T1000 (cell line): ENCODE results near the gene DCUN1D2.

Experiments used
- DNase-seq: peaks from one replicate; lab custom pipeline; 2025; ENCODE audit warnings: mixed read lengths; lab: John Stamatoyannopoulos, UW

The DCUN1D2 gene

DNA sequence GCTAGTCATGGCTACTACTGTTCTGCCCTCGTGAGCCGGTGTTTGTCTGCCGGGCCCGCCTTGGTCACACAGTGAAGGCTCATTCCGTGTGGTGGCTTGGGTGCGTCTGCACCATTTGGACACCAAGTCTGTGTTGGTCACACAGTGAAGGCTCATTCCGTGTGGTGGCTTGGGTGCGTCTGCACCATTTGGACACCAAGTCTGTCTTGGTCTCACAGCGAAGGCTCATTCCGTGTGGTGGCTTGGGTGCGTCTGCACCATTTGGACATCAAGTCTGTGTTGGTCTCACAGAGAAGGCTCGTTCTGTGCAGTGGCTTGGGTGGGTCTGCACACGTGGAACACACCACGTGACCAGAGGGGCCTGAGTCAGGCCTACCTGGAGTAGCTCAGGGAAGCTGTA, 29.0 kb upstream of the DCUN1D2 start:
- DNase-seq = no peak

DNA sequence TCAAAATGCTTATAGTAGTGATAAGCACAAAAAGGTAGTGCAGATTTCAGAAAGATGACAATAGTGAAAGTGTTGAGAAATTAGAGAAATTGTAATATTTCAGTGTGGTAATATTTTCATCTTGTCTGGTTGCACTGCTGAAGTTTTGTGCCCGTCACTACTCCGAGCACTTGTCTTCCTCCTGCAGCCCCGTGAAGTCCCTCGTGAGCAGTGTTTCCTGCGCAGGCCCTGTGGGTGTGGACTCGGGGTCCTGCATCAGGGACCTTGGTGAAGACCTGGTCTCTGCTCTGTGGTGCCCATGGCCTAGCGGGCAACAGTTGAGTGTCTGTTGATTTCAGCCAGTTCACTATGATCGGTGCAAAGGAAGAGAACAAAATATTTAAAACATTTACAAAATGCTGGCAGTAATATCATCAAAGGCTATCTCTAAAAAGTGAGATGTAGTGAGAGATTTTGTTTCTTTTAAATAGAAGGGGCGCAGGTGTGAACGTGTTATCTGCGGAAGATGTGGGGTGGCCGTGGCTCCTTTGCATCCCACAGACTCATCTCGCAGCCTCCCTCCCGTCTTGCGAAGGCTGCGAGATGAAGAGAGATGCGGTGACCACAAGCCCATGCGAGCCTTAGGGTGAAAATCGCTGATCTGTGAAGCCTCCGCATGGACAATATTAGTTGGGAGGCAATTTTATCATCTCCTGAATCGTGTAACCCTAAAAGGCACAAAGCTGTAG, 27.7 kb upstream of the DCUN1D2 start:
- no peak for DNase-seq

DNA sequence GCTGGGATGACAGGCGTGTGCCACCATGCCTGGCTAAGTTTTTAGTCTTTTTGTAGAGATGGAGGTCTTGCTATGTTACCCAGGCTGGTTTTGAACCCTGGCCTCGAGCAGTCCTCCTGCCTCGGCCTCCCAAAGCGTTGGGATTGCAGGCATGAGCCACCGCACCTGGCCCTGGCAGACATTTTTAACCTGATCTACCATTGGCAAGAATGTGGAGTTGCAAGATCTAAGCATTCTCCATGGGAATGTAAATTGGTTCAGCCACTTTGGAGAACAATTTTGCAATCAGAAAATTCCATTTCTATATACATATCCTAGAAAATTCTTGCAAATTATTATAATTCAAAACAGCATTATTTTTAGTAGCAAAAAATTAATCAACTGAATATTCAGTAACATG, 24.3 kb upstream of the DCUN1D2 start:
- DNase-seq = no peak

DNA sequence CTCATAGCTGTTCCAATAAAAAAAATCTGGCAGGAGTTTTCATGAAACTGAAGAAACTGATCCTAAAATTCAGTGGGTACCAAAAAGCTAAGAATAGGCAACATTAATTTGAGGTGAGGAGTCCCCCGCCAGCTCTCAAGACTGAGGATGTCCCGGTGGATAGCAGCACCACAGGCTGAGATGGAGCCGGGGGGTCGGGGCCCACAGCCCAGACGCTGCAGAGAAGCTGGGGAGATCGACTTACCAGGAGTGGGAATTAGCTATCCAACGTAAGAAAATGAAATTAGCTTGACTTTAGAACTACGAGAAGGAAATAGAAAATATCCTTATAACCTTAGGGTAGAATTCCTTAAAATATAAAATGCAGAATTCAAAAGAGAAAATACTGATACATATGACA, 23.2 kb upstream of the DCUN1D2 start:
- DNase-seq = no peak

DNA sequence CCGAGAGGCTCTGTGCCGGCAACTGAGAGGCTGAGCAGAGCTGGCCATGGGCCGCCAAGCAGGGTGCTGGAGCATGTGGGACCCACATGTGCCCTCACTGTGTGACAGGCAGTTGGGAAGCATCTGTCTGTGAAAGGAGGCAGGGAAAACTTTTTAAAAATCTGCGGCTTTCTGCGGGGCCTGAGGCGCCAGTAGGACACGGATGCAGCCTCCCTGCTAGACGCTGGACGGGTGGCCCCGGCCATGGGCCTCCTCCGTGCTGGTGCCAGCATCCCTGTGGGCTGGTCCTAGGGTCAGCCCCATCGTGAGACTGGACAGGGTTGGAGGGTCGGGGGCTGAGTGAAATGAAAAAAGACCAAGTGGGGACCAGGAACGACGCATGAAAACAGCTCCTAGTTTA, 20.9 kb upstream of the DCUN1D2 start:
- DNase-seq = no peak

DNA sequence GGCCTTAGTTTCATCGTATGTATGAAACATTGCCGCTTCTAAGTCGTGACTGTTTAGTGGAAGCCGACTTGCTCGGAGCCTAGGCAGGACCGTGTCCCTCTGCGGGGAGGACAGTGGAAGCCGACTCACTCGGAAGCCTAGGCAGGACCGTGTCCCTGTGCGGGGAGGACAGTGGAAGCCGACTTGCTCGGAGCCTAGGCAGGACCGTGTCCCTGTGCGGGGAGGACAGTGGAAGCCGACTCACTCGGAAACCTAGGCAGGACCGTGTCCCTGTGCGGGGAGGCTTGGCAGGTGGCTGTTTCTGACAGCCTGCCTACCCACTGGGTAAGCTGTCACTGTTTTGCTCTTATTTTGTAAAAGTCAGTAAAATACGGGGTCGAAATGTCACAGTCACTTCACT, 20.4 kb upstream of the DCUN1D2 start:
- no peak for DNase-seq

DNA sequence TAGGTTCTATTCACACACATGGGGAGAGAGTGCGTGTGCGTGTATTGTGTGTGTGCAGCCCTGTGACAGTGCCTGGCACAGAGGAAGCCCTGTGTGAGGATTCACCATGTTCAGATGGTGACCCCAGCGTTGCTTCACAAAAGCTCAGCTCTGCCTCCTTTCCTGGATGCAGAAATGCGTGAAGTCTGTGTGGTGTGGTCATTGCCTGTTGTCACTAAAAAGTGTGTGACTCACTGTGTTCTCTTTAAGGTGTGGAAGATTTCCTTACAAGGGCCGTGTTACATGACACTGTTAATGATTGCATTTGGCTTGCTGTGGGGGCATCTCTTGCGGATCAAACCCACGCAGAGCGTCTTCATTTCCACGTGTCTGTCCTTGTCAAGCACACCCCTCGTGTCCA, 19.5 kb upstream of the DCUN1D2 start:
- DNase-seq = no peak

DNA sequence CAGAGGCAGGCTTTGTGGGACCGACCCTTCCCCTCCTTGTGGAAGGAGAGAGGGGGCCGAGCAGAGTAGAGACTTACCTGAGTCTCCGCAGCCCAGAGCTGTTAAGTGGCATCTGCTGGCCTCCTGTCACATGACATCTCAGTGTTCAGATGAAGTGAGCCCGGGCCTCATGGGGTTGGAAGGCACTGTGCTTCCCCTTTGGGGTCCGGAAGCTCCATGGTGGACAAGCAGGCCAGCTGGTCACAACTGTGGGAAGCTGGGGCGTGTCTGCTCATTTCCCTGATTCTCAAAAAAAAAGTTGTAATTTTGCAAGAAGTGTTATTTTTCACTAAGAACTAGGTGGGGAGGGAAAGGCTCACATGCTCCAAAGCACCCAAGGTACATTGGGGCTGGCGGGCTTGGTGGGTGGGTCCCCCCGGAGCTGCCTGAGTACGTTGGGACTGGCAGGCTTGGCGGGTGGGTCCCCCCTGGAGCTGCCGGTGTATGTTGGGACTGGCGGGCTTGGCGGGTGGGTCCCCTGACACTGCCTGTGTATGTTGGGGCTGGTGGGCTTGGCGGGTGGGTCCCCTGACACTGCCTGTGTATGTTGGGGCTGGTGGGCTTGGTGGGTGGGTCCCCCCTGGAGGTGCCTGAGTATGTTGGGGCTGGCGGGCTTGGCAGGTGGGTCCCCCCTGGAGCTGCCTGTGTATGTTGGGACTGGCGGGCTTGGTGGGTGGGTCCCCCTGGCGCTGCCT, 18.2 kb upstream of the DCUN1D2 start:
- no peak for DNase-seq

DNA sequence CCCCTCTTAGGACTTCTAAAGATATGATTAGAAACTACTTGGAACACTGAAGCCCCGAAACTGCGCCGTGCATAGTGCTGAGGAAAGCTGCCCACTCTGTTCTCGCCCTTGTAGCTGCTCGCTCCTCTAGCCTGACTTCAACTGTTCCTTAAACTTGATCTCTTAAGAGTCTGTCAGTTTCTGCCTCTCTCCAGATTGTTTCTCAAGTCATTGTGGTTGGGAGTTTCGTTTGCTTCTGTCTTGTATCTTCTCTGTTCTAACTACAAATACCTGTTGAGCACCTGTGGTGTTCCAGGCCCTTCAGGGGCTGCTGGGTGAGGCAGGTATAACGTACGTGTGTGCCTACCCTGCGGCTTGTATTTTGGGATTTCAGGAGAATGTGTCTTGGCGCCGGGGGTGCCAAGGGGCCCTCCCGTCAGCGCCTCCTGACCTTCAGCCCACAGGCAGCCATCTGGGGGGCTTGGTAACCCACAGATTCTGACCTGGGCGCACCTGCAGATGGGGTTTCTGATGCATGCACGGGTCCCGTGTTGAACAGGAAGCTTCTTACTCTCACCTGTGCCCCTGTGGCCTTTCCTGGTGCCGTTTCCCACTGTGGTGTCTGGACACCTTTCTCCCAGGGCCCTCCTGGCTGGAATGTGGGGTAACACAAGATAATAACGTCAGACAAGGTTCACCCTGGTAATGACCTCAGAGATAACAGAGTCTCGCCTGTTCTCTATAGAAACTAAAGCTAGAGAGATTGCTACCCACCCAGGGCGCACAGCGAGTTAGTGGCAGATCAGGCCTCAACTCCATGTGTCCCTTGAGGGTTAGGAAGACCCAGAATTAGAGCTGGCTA, 17.2 kb upstream of the DCUN1D2 start:
- DNase-seq = no peak

DNA sequence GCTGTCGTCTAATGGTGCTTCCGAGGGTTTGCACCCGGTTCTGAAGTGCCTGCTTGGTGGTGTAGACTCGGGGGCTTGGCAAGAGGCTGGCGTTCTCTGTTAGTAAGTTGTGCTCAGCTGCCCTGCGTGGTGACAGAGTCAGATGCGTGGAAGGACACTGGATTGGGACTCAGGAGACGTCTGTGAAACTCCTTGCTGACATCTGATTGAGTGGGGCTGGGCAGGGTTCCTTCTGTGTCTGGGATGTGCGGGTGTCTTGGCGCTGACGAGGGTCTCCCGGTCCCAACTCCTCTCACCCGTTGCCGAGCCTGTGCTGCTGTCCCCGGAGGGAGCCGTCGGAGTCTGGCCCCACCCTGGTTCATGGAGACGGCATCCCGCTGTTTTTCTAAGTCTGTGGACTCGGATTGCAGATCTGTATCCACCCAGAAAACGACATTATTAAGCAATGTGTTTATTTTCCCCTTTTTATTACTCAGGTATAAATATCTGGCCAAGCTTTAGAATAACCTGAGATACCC, 16.4 kb upstream of the DCUN1D2 start:
- no peak for DNase-seq

DNA sequence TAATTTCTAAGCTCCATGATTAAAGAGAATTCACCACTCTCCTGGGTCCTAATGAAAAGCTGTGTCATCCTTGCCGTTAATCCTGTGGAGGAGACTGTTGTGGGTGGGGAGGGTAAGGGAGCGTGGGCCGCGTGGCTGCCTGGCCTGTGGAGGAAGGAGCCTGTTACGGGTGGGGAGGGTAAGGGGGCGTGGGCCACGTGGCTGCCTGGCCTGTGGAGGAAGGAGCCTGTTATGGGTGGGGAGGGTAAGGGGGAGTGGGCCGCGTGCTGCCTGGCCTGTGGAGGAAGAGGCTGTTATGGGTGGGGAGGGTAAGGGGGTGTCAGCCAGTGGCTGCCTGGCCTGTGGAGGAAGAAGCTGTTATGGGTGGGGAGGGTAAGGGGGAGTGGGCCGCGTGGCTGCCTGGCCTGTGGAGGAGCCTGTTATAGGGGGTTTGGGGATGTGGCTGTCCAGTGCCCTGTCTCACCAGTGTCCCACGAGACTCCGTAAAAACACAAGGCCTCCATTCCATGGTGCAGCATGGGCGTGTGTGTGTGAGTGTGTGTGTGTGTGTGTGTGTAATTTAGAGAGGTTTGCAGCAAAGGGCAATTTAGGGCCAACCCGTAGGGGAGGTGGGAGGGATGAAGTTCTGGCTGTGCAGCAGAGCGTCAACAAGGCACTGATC, 15.6 kb upstream of the DCUN1D2 start:
- DNase-seq = no peak

DNA sequence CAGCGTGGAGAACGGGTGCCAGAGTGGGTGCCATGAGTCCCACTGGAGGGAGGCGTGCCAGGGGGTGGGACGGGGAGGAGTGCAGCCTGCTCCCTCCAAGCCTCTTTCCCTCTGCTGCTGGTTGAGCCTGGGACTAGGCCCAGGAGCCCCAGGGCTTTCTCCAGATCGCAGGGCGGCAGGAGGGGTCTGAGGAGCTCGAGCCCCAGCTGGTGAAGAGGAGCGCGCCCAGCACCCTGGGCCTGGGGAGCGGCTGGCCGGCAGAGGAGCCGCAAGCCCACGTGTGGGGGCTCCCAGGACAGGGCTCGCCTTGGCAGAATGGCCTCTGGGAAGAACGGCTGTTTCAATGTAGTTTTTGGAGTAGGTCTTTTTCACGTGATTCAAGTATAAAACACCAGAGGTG, 12.2 kb upstream of the DCUN1D2 start:
- DNase-seq = no peak

DNA sequence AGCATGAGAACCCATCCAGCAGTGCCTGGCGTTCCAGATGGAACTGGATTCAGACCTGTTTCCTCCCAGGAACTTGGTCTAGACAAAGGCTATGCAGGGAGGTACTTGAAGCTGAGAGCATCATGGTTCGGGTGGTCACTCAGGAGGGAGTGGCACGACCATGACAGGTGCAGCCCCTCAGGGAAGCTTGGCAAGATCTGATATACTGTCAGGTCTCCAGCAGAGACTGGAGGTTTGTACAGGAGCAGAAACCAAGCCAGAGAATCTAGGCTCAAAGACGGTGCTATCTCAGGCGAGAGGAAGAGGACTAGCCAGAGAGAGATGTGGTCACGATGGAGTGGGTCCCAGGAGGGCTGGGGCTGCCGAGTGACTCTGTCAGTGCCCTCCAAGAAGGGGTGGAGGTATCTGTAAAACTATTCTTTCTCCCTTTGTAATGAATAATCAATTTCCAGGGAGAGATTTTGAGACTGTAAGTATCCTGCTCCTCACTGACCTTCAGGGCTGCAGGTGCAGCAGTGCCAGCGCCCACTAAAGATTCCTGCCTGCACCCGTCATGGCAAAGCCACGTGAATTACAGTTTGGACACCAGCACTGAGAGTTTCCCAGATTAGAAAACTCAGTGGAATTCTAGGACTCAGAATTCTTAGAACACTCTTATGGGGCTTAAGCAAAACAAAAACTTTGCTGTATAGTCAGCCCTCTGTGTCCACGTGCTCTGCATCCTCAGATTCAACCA, 10.2 kb upstream of the DCUN1D2 start:
- DNase-seq = no peak

DNA sequence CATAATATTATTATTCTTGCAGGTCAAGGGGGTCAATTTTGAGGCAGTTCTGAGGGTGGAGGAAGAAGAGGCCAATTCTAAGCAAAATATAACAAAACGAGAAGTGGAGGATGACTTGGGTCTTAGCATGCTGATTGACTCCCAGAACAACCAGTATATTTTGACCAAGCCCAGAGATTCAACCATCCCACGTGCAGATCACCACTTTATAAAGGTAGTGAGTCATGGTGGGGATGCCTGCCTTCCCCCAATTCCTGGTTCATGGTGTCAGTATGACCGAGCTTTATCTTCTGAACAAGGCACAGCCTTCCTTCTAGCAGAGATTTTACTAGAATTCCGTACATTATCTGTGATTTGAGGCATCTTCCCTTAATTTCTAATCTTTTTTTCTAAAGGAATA, 9.4 kb upstream of the DCUN1D2 start:
- no peak for DNase-seq

DNA sequence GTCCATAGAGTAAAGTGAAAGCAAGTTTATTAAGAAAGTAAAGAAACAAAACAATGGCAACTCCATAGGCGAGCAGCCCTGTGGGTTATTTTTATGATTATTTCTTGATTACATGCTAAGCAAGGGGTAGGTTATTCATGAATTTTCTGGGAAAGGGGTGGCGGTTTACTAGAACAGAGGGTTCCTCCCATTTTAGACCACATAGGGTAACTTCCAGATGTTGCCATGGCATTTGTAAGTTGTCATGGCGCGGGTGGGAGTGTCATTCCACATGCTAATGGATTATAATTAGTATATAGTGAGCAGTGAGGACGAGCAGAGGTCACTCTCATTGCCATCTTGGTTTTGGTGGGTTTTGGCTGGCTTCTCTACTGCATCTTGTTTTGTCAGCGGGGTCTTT, 8.4 kb upstream of the DCUN1D2 start:
- no peak for DNase-seq

DNA sequence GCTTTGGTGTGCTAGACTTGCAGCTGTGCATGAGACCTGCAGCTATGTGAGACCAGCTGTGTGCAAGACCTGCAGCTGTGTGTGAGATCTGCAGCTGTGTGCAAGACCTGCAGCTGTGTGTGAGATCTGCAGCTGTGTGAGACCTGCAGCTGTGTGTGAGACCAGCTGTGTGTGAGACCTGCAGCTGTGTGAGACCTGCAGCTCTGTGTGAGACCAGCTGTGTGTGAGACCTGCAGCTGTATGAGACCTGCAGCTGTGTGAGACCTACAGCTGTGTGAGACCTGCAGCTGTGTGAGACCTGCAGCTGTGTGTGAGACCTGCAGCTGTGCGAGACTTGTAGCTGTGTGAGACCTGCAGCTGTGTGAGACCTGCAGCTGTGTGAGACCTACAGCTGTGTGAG, 6.7 kb upstream of the DCUN1D2 start:
- no peak for DNase-seq

DNA sequence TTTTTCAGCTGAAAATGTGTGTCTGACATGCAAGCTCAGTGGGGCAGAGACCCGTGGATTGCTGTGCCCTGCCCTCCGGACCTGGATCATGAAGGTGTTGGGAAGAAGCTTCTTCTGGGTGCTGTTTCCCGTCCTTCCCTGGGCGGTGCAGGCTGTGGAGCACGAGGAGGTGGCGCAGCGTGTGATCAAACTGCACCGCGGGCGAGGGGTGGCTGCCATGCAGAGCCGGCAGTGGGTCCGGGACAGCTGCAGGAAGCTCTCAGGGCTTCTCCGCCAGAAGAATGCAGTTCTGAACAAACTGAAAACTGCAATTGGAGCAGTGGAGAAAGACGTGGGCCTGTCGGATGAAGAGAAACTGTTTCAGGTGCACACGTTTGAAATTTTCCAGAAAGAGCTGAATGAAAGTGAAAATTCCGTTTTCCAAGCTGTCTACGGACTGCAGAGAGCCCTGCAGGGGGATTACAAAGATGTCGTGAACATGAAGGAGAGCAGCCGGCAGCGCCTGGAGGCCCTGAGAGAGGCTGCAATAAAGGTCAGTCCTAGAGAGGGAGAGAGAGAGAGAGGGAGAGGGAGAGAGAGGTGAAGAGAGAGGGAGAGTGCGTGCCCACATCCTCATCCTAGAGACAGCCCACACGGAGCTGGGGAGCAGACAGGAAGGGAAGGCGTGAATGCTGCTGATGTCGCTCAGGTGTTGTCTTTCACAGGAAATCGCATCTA, 5.1 kb upstream of the DCUN1D2 start:
- DNase-seq = no peak

DNA sequence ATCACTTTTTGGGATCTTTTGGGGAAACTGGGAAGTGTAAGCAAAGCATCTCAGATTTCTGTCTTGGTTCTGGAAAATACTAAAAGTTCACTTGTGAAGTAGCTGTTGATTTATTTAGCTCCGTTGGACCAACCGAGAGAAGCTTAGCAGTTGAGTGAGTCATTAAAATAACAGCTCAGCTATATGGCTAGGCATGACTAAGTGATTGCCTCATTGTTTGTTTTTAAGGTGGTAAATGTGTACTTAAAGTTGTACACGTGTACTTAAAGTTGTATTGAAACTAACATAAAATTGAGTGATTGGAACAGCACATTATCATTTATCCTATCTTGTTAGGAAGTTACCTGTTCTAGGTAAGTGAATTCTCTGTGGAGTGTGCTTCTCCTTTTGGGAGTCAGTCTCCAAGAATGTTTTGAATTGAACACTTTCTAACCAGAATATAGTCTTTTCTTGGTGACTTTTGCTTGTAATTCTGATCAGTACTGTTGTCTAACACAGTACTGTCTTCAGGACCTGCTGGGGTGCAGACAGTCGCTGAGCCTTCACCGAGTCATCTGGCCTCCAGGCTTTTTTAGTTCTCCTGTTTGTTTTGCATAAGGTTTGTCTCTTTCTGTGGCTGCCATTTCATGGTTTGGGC, 2.9 kb upstream of the DCUN1D2 start:
- peak; percentile 21 for DNase-seq

DNA sequence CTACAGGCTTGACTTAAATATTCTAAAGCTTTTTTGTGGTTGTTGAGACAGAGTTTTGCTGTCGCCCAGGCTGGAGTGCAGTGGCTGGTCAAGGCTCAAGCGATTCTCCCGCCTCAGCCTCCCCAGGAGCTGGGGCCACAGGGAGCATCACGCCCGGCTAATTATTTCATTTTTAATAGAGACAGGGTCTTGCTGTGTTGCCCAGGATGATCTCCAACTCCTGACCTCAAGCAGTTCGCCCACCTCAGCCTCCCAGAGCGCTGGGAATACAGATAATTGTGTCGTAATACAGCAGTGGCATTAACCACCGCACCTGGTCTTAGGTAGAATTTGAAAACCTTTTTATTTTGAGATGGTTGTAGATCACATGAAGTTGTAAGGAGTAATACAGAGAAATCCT, 1.5 kb upstream of the DCUN1D2 start:
- DNase-seq = no peak

DNA sequence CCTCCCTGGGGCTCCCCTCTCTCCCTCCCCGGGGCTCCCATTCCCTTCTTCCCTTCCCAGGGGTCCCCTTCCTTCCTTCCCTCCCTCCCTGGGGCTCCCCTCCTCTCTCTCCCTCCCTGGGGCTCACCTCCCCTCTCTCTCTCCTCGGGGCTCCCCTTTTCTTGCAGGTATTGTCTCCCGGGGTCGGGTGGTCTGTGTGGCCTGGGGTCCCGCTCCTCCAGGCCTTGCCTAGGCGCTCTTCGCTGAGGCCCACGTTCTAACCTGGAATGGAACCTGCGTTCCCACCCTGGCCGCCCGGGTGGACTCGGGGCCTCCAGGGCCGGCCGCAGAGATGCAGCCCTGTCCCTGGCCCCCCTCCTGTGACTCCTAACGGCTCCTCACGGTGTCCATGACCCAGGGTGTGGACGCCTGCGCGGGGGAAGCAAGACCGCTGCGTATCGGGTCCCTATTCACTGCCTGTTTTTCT, 940 bp upstream of the DCUN1D2 start:
- DNase-seq = peak; percentile 28
